HG03520 (cell line): Measurements from ENCODE around the gene ERCC4.

Source experiments
- ATAC-seq: cut with Tn5 transposase; IDR thresholded peaks from one replicate; pipeline ENCODE4 v1.9.1; 2021; ENCODE audit warnings: mild to moderate bottlenecking, moderate library complexity; ENCODE audit not compliant: unreplicated experiment

Gene ERCC4

GRCh38 chr16:13909872-13910303 lies 10.1 kb upstream of the ERCC4 start:
- no peak for ATAC-seq

- ATAC-seq: no peak
Measured at GRCh38 chr16:13911306-13911705, 8.6 kb upstream of the ERCC4 start.

- no peak for ATAC-seq
Measured at GRCh38 chr16:13911871-13912270, 8.1 kb upstream of the ERCC4 start.

GRCh38 chr16:13912891-13913290 lies 7.1 kb upstream of the ERCC4 start:
- no peak for ATAC-seq

- no peak for ATAC-seq
Measured at GRCh38 chr16:13913374-13914292, 6.3 kb upstream of the ERCC4 start.

GRCh38 chr16:13915033-13915635 lies 4.8 kb upstream of the ERCC4 start:
- ATAC-seq: no peak

GRCh38 chr16:13919330-13919682 lies 648 bp upstream of the ERCC4 start:
- ATAC-seq: no peak

- no peak for ATAC-seq
Measured at GRCh38 chr16:13920510-13920818, 510 bp downstream of the ERCC4 start.

GRCh38 chr16:13921328-13921727 lies 1.4 kb downstream of the ERCC4 start:
- ATAC-seq: no peak

GRCh38 chr16:13923703-13924298 lies 3.8 kb downstream of the ERCC4 start:
- ATAC-seq: no peak

- ATAC-seq: no peak
Measured at GRCh38 chr16:13926464-13926863, 6.5 kb downstream of the ERCC4 start.

- no peak for ATAC-seq
Measured at GRCh38 chr16:13926891-13927290, 6.9 kb downstream of the ERCC4 start.

GRCh38 chr16:13928646-13929045 lies 8.7 kb downstream of the ERCC4 start:
- no peak for ATAC-seq

- ATAC-seq: no peak
Measured at GRCh38 chr16:13931845-13932244, 11.9 kb downstream of the ERCC4 start.

- no peak for ATAC-seq
Measured at GRCh38 chr16:13935408-13935807, 15.5 kb downstream of the ERCC4 start.

- no peak for ATAC-seq
Measured at GRCh38 chr16:13936155-13936554, 16.2 kb downstream of the ERCC4 start.

GRCh38 chr16:13936596-13937081 lies 16.7 kb downstream of the ERCC4 start:
- no peak for ATAC-seq

GRCh38 chr16:13937411-13937810 lies 17.5 kb downstream of the ERCC4 start:
- ATAC-seq: no peak

GRCh38 chr16:13938480-13938879 lies 18.5 kb downstream of the ERCC4 start:
- no peak for ATAC-seq

- ATAC-seq: no peak
Measured at GRCh38 chr16:13939821-13940220, 19.9 kb downstream of the ERCC4 start.

- ATAC-seq: no peak
Measured at GRCh38 chr16:13940397-13940933, 20.5 kb downstream of the ERCC4 start.

- no peak for ATAC-seq
Measured at GRCh38 chr16:13944816-13945215, 24.9 kb downstream of the ERCC4 start.
